A673 (cell line): Measurements from ENCODE around the gene GALNTL6. TPM values are rescaled to one million over a fixed set of nuclear protein-coding genes. Genes with fewer than 3 reads are reported as not detected.

Source experiments
- BruUV-seq: library from RNA; stranded (reverse); fragments of 400-500 nt; replicated peaks from 2 replicates; lab custom pipeline; 2021; lab: Mats Ljungman, UMichigan
- CTCF ChIA-PET: fragments of 300-600 bp; sonication (Branson Sonifier 250); formaldehyde crosslinking; loops from one replicate; lab custom pipeline; 2022; ENCODE audit warnings: antibody characterized with exemption; lab: Charles Lee
- POLR2A ChIA-PET: fragments of 300-600 bp; sonication (Branson Sonifier 250); formaldehyde crosslinking; loops from one replicate; lab custom pipeline; 2022; ENCODE audit warnings: antibody characterized with exemption; ENCODE audit not compliant: low non-redundant PET; lab: Charles Lee
- DNase-seq: peaks from one replicate; pipeline ENCODE4 v3.0.0-alpha.2; 2015; ENCODE audit warnings: low spot score
- H3K27ac ChIP-seq: fragments of 200-600 bp; sonication (generic); 2 replicates; pipeline ENCODE4 v1.5.1; 2016; ENCODE audit warnings: mixed run types, low read depth, mild to moderate bottlenecking, mixed read lengths, antibody characterized with exemption, low read length; ENCODE audit not compliant: poor library complexity, severe bottlenecking
- H3K27me3 ChIP-seq: fragments of 200-600 bp; sonication (generic); replicated peaks from 2 replicates; pipeline ENCODE4 v1.6.1; 2017; ENCODE audit warnings: mixed run types, low read depth, mild to moderate bottlenecking, mixed read lengths, antibody characterized with exemption, low read length; ENCODE audit not compliant: insufficient read depth, poor library complexity
- H3K36me3 ChIP-seq: fragments of 200-600 bp; sonication (generic); 2 replicates; pipeline ENCODE4 v1.6.1; 2016; ENCODE audit warnings: mixed run types, mild to moderate bottlenecking, mixed read lengths, antibody characterized with exemption, low read length; ENCODE audit not compliant: insufficient read depth, poor library complexity, severe bottlenecking
- H3K4me1 ChIP-seq: fragments of 200-600 bp; sonication (generic); 2 replicates; pipeline ENCODE4 v1.6.1; 2017; ENCODE audit warnings: mixed run types, mild to moderate bottlenecking, mixed read lengths, antibody characterized with exemption, low read length; ENCODE audit not compliant: insufficient read depth, poor library complexity, severe bottlenecking
- H3K4me3 ChIP-seq: fragments of 200-600 bp; sonication (generic); 2 replicates; pipeline ENCODE4 v1.5.1; 2016; ENCODE audit warnings: low read depth, mixed run types, mild to moderate bottlenecking, mixed read lengths, low read length; ENCODE audit not compliant: poor library complexity, severe bottlenecking
- H3K9me3 ChIP-seq: fragments of 200-600 bp; sonication (generic); 2 replicates; pipeline ENCODE4 v1.6.1; 2016; ENCODE audit warnings: mixed run types, low read depth, mild to moderate bottlenecking, mixed read lengths, antibody characterized with exemption, low read length; ENCODE audit not compliant: poor library complexity, severe bottlenecking
- CTCF ChIP-seq: fragments of 300-800, 200-600 bp; sonication (generic); conservative IDR thresholded peaks from 2 replicates; pipeline ENCODE4 v1.5.1; 2017; ENCODE audit warnings: low read depth, mild to moderate bottlenecking, antibody characterized with exemption, low read length, moderate library complexity, mixed read lengths
- EZH2 ChIP-seq: fragments of 200-600 bp; sonication (generic); IDR thresholded peaks from 2 replicates; pipeline ENCODE4 v1.6.1; 2017; ENCODE audit warnings: borderline replicate concordance, low read depth, mild to moderate bottlenecking, mixed read lengths, antibody characterized with exemption, low read length; ENCODE audit not compliant: poor library complexity, severe bottlenecking
- intact Hi-C: fragments of 100-400 bp; cut with micrococcal nuclease; formaldehyde crosslinking; loops from one replicate; pipeline ENCODE4 v1.10.0; 2022; ENCODE audit not compliant: unreplicated experiment
- total RNA-seq: library from RNA; stranded (reverse); gene quantifications from 2 replicates; pipeline ENCODE4 v1.2.3, GENCODE V29; 2021

Gene GALNTL6
- total RNA-seq, 1 experiment from 2014 or later: 0.30 TPM

- no peak for TF ChIP-seq EZH2
- no peak for TF ChIP-seq CTCF
- Histone ChIP-seq H3K9me3 (no peaks in the 10 kb centered on the region), H3K27me3 (no peaks in the 10 kb centered on the region), H3K4me1 (no peaks in the 10 kb centered on the region), H3K4me3 (no peak overlapping the region), H3K27ac (no peak overlapping the region), H3K36me3 (no peaks in the 10 kb centered on the region)
- BruUV-seq: no TSS peak
- no peak for DNase-seq
- intact Hi-C loops: no loop called here
- ChIA-PET CTCF (no interaction called here), POLR2A (no interaction called here)
These were observed 872.8 kb downstream of the GALNTL6 start for GRCh38 chr4:172686021-172686420.

- no TSS peak for BruUV-seq
- Histone ChIP-seq H3K4me1 (no peaks in the 10 kb centered on the region), H3K36me3 (no peaks in the 10 kb centered on the region), H3K27ac (no peak overlapping the region), H3K27me3 (no peaks in the 10 kb centered on the region), H3K9me3 (peaks cover 6% of the 10 kb centered on the region), H3K4me3 (no peak overlapping the region)
- CTCF ChIA-PET: no interaction called here
- intact Hi-C loops: no loop called here
- POLR2A ChIA-PET: no interaction called here
- DNase-seq: peak; percentile 15
- TF ChIP-seq CTCF (peak; percentile 38; the same call in 1 of the 2 replicates), EZH2 (no peak)
These were observed 875.3 kb downstream of the GALNTL6 start for GRCh38 chr4:172688534-172688933.

GRCh38 chr4:172691552-172691951 lies 878.3 kb downstream of the GALNTL6 start:
- no peaks in the 10 kb centered on the region for H3K36me3 ChIP-seq
- ChIA-PET POLR2A (no interaction called here), CTCF (no interaction called here)
- TF ChIP-seq EZH2: no peak
- no peak for TF ChIP-seq CTCF
- no peaks in the 10 kb centered on the region for H3K27me3 ChIP-seq
- no TSS peak for BruUV-seq
- no peak overlapping the region for H3K4me3 ChIP-seq
- H3K9me3 ChIP-seq: peaks cover 6% of the 10 kb centered on the region
- no peak overlapping the region for H3K27ac ChIP-seq
- no peak for DNase-seq
- intact Hi-C loops: no loop called here
- no peaks in the 10 kb centered on the region for H3K4me1 ChIP-seq
